HepG2 (cell line): ENCODE measurements around the gene TBL2. TPM values are rescaled to one million over a fixed set of nuclear protein-coding genes. Genes with fewer than 3 reads are reported as not detected.
A peak's percentile ranks its signal among the peaks of the same experiment; 100 is the strongest.

ENCODE experiments used
- ARNTL ChIP-seq: sonication (generic); formaldehyde crosslinking; IDR thresholded peaks from 2 replicates; pipeline ENCODE4 v1.4.0; 2020; ENCODE audit warnings: mild to moderate bottlenecking, missing genetic modification reagents
- EP300 ChIP-seq, 3 experiments: sonication (generic) in 1 of 3; formaldehyde crosslinking in 1 of 3; IDR thresholded peaks; 2 replicates each; pipeline versions ENCODE4 v1.5.1 to v1.6.1; 2011 to 2020; ENCODE audit warnings: low read depth in 2 of 3, low read length in 2 of 3, borderline replicate concordance in 1 of 3, improper control_type of control experiment in 1 of 3, mild to moderate bottlenecking in 1 of 3, missing genetic modification reagents in 1 of 3, moderate library complexity in 1 of 3
- KAT8 ChIP-seq: IDR thresholded peaks from 2 replicates; pipeline ENCODE4 v1.6.1; 2016; ENCODE audit warnings: missing genetic modification reagents, missing compliant biosample characterization
- MIER3 ChIP-seq: IDR thresholded peaks from 2 replicates; pipeline ENCODE4 v1.6.1; 2016; ENCODE audit warnings: missing compliant biosample characterization, borderline replicate concordance
- NR2C2 ChIP-seq: sonication (generic); formaldehyde crosslinking; IDR thresholded peaks from 2 replicates; pipeline ENCODE4 v1.4.0; 2020; ENCODE audit warnings: missing genetic modification reagents, mild to moderate bottlenecking, moderate library complexity, borderline replicate concordance
- PLRG1 ChIP-seq: fragments of 450-650 bp; conservative IDR thresholded peaks from 2 replicates; pipeline ENCODE4 v1.6.1; 2016
- POGZ ChIP-seq: sonication (generic); formaldehyde crosslinking; IDR thresholded peaks from 2 replicates; pipeline ENCODE4 v1.4.0; 2020; ENCODE audit warnings: mild to moderate bottlenecking, missing genetic modification reagents
- RXRA ChIP-seq: sonication (generic); formaldehyde crosslinking; IDR thresholded peaks from 2 replicates; pipeline ENCODE4 v1.5.1; 2020; ENCODE audit warnings: missing genetic modification reagents
- TBP ChIP-seq: sonication (generic); formaldehyde crosslinking; IDR thresholded peaks from 2 replicates; pipeline ENCODE4 v1.5.0; 2020; ENCODE audit warnings: missing genetic modification reagents
- ZFP36L1 ChIP-seq: sonication (generic); formaldehyde crosslinking; IDR thresholded peaks from 2 replicates; pipeline ENCODE4 v1.8.0; 2022; ENCODE audit warnings: mild to moderate bottlenecking, missing genetic modification reagents, moderate library complexity
- ZNF747 ChIP-seq: sonication (generic); formaldehyde crosslinking; IDR thresholded peaks from 2 replicates; pipeline ENCODE4 v1.8.1; 2023; ENCODE audit warnings: missing genetic modification reagents, mild to moderate bottlenecking, borderline replicate concordance
- ZNF781 ChIP-seq: sonication (generic); formaldehyde crosslinking; IDR thresholded peaks from 2 replicates; pipeline ENCODE4 v1.5.1; 2020; ENCODE audit warnings: borderline replicate concordance, mild to moderate bottlenecking, missing genetic modification reagents; ENCODE audit errors: not compliant biosample characterization
- polyA plus RNA-seq, 8 experiments: library from polyadenylated mRNA; depleted of rRNA in 3 of 8; stranded (reverse) in 7 of 8; unstranded in 1 of 8; fragments of >200 nt; fragmentation: Illumina TruSeq in 4 of 8; extraction: Trizol in 4 of 8; gene quantifications; 2 replicates each; pipeline versions ENCODE4 v1.2.1 to v1.2.3, GENCODE V29; 2011 to 2016; ENCODE audit warnings: low read depth in 4 of 8, missing spikeins in 1 of 8, mixed read lengths in 1 of 8; ENCODE audit not compliant: insufficient read depth in 1 of 8
- total RNA-seq, 5 experiments: library from RNA; depleted of rRNA; stranded (reverse); fragments of >200 nt; fragmentation: Illumina TruSeq; extraction: Trizol; gene quantifications; 2 replicates each; pipeline ENCODE4 v1.2.3, GENCODE V29; 2016; ENCODE audit warnings: low read depth in 1 of 5
- TF ChIP-seq, protein P1 (sequence below): IDR thresholded peaks from 2 replicates; pipeline ENCODE4 v1.6.1; 2016
- TF ChIP-seq, protein P2 (sequence below): sonication (generic); formaldehyde crosslinking; IDR thresholded peaks from 2 replicates; pipeline ENCODE4 v1.4.0; 2020; ENCODE audit warnings: missing genetic modification reagents, borderline replicate concordance
- TF ChIP-seq, protein P3 (sequence below): sonication (generic); formaldehyde crosslinking; IDR thresholded peaks from one replicate; pipeline ENCODE4 v1.5.1; 2020; ENCODE audit warnings: mild to moderate bottlenecking, missing genetic modification reagents; ENCODE audit errors: not compliant biosample characterization
- TF ChIP-seq, protein P4 (sequence below): sonication (generic); formaldehyde crosslinking; IDR thresholded peaks from 2 replicates; pipeline ENCODE4 v1.8.0; 2022; ENCODE audit warnings: missing genetic modification reagents, mild to moderate bottlenecking, borderline replicate concordance

Gene TBL2
- total and polyA plus RNA-seq, 2 of the 13 experiments (the other 11 are each of a cell fraction or from before 2014, with no cell fraction given) = 43.4 to 47.2 TPM

- TF ChIP-seq, protein P1, sequence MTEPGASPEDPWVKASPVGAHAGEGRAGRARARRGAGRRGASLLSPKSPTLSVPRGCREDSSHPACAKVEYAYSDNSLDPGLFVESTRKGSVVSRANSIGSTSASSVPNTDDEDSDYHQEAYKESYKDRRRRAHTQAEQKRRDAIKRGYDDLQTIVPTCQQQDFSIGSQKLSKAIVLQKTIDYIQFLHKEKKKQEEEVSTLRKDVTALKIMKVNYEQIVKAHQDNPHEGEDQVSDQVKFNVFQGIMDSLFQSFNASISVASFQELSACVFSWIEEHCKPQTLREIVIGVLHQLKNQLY (CRISPR knock-in tag) = no peak; the same call in 1 of the 2 replicates
- no peak for TF ChIP-seq KAT8 (CRISPR knock-in tag)
- TF ChIP-seq, protein P2, sequence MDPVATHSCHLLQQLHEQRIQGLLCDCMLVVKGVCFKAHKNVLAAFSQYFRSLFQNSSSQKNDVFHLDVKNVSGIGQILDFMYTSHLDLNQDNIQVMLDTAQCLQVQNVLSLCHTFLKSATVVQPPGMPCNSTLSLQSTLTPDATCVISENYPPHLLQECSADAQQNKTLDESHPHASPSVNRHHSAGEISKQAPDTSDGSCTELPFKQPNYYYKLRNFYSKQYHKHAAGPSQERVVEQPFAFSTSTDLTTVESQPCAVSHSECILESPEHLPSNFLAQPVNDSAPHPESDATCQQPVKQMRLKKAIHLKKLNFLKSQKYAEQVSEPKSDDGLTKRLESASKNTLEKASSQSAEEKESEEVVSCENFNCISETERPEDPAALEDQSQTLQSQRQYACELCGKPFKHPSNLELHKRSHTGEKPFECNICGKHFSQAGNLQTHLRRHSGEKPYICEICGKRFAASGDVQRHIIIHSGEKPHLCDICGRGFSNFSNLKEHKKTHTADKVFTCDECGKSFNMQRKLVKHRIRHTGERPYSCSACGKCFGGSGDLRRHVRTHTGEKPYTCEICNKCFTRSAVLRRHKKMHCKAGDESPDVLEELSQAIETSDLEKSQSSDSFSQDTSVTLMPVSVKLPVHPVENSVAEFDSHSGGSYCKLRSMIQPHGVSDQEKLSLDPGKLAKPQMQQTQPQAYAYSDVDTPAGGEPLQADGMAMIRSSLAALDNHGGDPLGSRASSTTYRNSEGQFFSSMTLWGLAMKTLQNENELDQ (CRISPR knock-in tag) = no peak
- TF ChIP-seq MIER3 = no peak
- no peak for TF ChIP-seq RXRA (CRISPR knock-in tag)
- no peak for TF ChIP-seq ZNF747 (CRISPR knock-in tag)
- no peak for TF ChIP-seq ZNF781
- TF ChIP-seq EP300 (IDR thresholded peaks at IDR 0.05; ENCODE audit: low read depth in 2 of 2, low read length in 2 of 2) = 0 out of 4 replicates have a peak, but pooled peaks of 1 of the 2 experiments have one; percentile 4
- no peak for TF ChIP-seq EP300 (CRISPR knock-in tag; IDR thresholded peaks at IDR 0.05; ENCODE audit: borderline replicate concordance)
- TF ChIP-seq POGZ (CRISPR knock-in tag) = 0 out of 2 replicates have a peak, but pooled peaks have one; percentile 17
- no peak for TF ChIP-seq TBP (CRISPR knock-in tag)
- TF ChIP-seq ZFP36L1 = no peak; the same call in 1 of the 2 replicates
- TF ChIP-seq, protein P3, sequence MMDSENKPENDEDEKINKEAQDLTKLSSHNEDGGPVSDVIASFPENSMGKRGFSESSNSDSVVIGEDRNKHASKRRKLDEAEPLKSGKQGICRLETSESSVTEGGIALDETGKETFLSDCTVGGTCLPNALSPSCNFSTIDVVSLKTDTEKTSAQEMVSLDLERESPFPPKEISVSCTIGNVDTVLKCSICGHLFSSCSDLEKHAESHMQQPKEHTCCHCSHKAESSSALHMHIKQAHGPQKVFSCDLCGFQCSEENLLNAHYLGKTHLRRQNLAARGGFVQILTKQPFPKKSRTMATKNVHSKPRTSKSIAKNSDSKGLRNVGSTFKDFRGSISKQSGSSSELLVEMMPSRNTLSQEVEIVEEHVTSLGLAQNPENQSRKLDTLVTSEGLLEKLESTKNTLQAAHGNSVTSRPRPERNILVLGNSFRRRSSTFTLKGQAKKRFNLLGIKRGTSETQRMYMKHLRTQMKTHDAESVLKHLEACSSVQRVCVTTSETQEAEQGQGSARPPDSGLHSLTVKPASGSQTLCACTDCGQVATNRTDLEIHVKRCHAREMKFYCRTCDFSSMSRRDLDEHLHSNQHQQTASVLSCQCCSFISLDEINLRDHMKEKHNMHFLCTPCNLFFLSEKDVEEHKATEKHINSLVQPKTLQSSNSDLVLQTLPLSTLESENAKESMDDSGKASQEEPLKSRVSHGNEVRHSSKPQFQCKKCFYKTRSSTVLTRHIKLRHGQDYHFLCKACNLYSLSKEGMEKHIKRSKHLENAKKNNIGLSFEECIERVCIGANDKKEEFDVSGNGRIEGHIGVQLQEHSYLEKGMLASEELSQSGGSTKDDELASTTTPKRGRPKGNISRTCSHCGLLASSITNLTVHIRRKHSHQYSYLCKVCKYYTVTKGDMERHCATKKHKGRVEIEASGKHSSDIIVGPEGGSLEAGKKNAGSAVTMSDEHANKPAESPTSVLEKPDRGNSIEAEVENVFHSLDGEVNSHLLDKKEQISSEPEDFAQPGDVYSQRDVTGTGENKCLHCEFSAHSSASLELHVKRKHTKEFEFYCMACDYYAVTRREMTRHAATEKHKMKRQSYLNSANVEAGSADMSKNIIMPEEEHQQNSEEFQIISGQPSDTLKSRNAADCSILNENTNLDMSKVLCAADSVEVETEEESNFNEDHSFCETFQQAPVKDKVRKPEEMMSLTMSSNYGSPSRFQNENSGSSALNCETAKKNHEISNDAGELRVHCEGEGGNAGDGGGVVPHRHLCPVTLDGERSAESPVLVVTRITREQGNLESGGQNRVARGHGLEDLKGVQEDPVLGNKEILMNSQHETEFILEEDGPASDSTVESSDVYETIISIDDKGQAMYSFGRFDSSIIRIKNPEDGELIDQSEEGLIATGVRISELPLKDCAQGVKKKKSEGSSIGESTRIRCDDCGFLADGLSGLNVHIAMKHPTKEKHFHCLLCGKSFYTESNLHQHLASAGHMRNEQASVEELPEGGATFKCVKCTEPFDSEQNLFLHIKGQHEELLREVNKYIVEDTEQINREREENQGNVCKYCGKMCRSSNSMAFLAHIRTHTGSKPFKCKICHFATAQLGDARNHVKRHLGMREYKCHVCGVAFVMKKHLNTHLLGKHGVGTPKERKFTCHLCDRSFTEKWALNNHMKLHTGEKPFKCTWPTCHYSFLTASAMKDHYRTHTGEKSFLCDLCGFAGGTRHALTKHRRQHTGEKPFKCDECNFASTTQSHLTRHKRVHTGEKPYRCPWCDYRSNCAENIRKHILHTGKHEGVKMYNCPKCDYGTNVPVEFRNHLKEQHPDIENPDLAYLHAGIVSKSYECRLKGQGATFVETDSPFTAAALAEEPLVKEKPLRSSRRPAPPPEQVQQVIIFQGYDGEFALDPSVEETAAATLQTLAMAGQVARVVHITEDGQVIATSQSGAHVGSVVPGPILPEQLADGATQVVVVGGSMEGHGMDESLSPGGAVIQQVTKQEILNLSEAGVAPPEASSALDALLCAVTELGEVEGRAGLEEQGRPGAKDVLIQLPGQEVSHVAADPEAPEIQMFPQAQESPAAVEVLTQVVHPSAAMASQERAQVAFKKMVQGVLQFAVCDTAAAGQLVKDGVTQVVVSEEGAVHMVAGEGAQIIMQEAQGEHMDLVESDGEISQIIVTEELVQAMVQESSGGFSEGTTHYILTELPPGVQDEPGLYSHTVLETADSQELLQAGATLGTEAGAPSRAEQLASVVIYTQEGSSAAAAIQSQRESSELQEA (CRISPR knock-in tag) = no peak
- TF ChIP-seq, protein P4, sequence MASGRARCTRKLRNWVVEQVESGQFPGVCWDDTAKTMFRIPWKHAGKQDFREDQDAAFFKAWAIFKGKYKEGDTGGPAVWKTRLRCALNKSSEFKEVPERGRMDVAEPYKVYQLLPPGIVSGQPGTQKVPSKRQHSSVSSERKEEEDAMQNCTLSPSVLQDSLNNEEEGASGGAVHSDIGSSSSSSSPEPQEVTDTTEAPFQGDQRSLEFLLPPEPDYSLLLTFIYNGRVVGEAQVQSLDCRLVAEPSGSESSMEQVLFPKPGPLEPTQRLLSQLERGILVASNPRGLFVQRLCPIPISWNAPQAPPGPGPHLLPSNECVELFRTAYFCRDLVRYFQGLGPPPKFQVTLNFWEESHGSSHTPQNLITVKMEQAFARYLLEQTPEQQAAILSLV (CRISPR knock-in tag) = no peak
- no peak for TF ChIP-seq PLRG1
- no peak; the same call in 1 of the 2 replicates for TF ChIP-seq ARNTL (CRISPR knock-in tag)
- TF ChIP-seq NR2C2 (CRISPR knock-in tag) = peak; percentile 54; the same call in 1 of the 2 replicates
Observed at GRCh38 chr7:73578342-73579128, at the start of gene TBL2 (continued).
